UCSD-AML1 (cell line): Measurements from ENCODE around the gene NUBPL.
"Not testable (repeated sequence)": the region's sequence is repeated elsewhere in the genome, so short reads cannot be mapped to it uniquely, and the experiment has no call there.

ENCODE experiments used
- DNase-seq: peaks from one replicate; lab custom pipeline; 2025; ENCODE audit not compliant: unreplicated experiment; lab: John Stamatoyannopoulos, UW

NUBPL gene

GRCh38 chr14:31726337-31726736, 165.1 kb downstream of the NUBPL start:
- no peak for DNase-seq

- DNase-seq = no peak
Observed at GRCh38 chr14:31727797-31728196, 166.6 kb downstream of the NUBPL start.

GRCh38 chr14:31740688-31741087, 179.5 kb downstream of the NUBPL start:
- no peak for DNase-seq

GRCh38 chr14:31745741-31746140, 184.5 kb downstream of the NUBPL start:
- DNase-seq = no peak

- DNase-seq = no peak
Observed at GRCh38 chr14:31746326-31746725, 185.1 kb downstream of the NUBPL start.

- DNase-seq = no peak
Observed at GRCh38 chr14:31749275-31749674, 188.1 kb downstream of the NUBPL start.

- not testable (repeated sequence) for DNase-seq
Observed at GRCh38 chr14:31751047-31751446, 189.8 kb downstream of the NUBPL start.

GRCh38 chr14:31752867-31753661, 191.9 kb downstream of the NUBPL start:
- DNase-seq = no peak

GRCh38 chr14:31758941-31759340, 197.7 kb downstream of the NUBPL start:
- DNase-seq = no peak

GRCh38 chr14:31760277-31760676, 199.1 kb downstream of the NUBPL start:
- DNase-seq = no peak

GRCh38 chr14:31761325-31761724, 200.1 kb downstream of the NUBPL start:
- DNase-seq = no peak

- no peak for DNase-seq
Observed at GRCh38 chr14:31763041-31763440, 201.8 kb downstream of the NUBPL start.

- no peak for DNase-seq
Observed at GRCh38 chr14:31766315-31766892, 205.2 kb downstream of the NUBPL start.

- DNase-seq = no peak
Observed at GRCh38 chr14:31768355-31768754, 207.2 kb downstream of the NUBPL start.

GRCh38 chr14:31770271-31770670, 209.1 kb downstream of the NUBPL start:
- no peak for DNase-seq

GRCh38 chr14:31774567-31774966, 213.4 kb downstream of the NUBPL start:
- DNase-seq = no peak

- no peak for DNase-seq
Observed at GRCh38 chr14:31777312-31777711, 216.1 kb downstream of the NUBPL start.

GRCh38 chr14:31781578-31781977, 220.4 kb downstream of the NUBPL start:
- no peak for DNase-seq

GRCh38 chr14:31785574-31785973, 224.4 kb downstream of the NUBPL start:
- no peak for DNase-seq

- no peak for DNase-seq
Observed at GRCh38 chr14:31787377-31787776, 226.2 kb downstream of the NUBPL start.

GRCh38 chr14:31788340-31788739, 227.1 kb downstream of the NUBPL start:
- DNase-seq = no peak

GRCh38 chr14:31792726-31793125, 231.5 kb downstream of the NUBPL start:
- no peak for DNase-seq

- not testable (repeated sequence) for DNase-seq
Observed at GRCh38 chr14:31797946-31798345, 236.7 kb downstream of the NUBPL start.
